IPS-NIHi7 (cell line): ENCODE measurements around the gene NXPH1.
"Not testable (repeated sequence)": the region's sequence is repeated elsewhere in the genome, so short reads cannot be mapped to it uniquely, and the experiment has no call there.

Experiments
- DNase-seq: peaks from one replicate; pipeline ENCODE4 v3.0.0; 2012; ENCODE audit warnings: mixed read lengths; ENCODE audit errors: extremely low spot score

NXPH1 gene

DNA sequence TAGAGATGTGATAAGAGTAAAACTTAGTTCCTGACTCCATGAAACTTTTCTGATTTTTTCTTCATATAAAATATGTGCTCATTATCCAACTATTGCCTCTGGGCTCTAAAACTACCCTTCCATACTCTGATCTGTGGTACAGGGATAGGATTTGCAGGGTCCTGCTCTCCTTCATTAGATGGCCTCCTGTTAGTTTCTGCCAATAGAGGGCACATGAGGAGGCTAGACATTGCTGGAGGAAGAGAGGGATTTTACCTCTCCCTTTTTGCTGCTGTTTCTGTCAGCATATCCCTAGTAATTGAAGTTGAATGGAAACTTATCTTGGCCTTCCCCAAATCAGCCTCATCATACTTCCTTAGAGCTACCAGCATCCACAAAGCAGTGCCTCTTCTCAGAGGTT is 269.4 kb downstream of the NXPH1 start:
- DNase-seq, result peak; percentile 34

DNA sequence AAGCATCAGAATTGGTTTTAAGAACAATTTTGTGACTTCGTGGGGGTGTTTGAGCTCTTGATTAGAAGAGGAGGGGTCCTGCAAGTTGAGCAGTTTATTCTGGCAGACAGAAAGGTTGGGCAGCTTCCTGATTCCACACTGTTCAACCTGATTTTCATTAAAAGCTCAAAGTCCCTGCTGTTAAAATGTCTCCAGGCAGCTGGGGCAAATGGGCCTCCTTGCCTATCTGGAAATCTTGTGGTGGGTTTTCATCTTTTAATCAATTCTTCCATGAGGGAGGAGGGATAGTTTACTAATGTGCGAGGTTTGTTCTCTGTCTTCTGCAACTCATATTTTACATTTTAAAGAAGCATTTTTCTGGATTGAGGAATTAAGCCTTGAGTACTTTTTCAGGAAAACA is 276.7 kb downstream of the NXPH1 start:
- no peak for DNase-seq

DNA sequence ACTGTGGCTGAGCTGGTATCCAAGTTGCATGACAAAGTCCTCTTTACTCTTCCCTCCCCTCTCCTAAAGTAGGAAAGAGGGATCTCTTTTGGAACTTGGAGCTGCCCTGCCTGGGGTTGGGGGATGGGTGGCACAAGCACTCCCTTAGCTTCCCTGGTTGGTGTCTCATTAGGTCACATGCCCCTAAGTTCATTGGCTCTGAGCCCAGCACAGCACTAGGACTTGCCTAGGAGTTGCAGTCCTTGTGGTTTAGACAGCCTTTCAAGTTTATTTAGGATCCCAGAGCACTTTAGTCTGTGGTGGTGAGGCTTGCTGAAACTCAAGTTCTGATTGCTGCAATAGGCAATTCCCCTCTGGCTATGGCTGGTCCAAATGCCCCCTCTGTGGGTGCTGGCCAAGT is 281.4 kb downstream of the NXPH1 start:
- DNase-seq, result no peak

DNA sequence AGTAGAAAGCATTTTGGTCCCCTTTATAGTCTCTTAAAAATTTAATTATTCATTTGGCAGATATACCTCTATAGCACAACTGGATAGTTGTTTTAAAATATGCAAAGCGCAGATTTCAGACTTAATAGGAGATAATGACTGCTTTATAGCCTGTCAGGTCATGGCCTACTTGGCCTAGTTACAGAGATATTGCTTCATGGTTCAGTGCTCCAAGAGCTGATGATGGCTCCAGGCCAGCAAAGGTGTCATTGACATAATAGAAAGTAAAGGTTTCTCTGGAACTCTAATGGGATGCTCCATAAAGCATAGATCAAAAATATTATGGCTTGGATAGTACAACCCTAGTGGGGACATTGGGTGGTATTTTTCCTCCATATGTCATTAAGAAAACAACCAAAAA is 285.7 kb downstream of the NXPH1 start:
- no peak for DNase-seq

DNA sequence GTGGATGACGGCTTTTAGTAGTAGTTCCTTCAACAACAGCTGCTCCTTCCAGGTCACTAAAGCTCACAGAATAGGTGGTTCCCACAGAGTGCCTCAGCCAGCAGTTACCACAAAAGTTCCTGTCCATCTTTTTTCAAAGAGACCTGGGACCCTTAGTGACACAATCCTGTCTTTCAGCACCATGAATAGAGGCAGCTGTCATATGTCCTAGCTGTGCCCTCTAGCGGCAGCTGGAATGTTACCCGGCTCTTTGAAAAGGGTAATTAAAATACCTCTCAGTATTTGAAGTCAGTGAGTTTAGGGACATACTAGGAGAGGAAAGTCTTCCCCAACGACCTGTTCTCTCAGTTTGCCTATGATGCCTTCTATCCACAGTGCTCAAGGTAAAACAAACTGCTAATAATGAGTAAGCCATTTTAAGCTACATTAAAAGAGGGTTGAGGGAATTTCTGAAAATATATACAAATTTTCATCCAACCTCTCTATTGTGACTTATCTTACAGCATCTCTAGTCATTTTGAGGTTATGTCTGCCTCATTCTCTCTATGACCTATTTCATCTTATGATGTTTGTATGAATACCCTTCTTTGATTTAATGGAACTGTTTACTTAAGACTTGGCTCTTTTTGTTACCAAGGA is 290.8 kb downstream of the NXPH1 start:
- DNase-seq, result peak; percentile 85

DNA sequence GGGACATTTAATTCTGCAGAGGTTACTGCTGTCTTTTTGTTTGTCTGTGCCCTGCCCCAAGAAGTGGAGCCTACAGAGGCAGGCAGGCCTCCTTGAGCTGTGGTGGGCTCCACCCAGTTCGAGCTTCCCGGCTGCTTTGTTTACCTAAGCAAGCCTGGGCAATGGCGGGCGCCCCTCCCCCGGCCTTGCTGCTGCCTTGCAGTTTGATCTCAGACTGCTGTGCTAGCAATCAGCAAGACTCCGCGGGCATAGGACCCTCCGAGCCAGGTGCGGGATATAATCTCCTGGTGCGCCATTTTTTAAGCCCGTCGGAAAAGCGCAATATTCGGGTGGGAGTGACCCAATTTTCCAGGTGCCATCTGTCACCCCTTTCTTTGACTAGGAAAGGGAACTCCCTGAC is 298.3 kb downstream of the NXPH1 start:
- DNase-seq, result not testable (repeated sequence)

DNA sequence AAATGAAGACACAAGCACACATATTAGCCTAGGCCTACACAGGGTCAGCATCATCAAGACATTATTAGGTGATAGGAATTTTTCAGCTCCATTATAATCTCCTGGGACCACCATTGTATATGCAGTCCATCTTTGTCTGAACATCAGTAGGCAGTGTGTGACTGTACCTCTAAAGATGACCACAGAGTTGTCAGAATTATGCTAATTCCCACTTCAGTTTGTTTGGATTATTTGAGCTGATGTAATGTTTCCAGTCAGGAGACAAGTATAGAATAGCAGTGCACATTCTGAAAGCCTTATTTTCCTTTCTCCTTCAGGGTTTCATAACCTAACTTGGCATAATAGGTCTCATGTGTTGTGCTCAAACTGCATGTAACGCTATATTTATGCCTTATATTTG is 306.4 kb downstream of the NXPH1 start:
- DNase-seq, result no peak

DNA sequence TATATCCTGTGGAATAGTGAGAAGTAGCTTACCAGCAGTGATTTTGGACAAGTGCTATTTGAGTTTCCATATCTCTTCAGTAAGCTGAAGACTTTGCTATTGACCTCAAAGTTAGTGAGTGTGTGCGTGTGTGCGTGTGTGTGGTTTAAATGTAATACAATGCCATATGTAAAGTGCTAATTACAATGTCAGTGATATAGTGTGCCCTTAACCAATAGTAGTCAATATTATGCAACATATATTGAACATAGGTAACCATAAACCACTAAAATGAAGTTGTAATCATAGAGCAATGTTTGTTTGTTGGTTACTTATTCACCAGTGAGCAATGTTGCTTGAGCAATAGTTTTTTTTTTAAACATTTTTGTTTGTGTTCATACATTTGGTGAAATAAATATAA is 309.4 kb downstream of the NXPH1 start:
- DNase-seq, result no peak

DNA sequence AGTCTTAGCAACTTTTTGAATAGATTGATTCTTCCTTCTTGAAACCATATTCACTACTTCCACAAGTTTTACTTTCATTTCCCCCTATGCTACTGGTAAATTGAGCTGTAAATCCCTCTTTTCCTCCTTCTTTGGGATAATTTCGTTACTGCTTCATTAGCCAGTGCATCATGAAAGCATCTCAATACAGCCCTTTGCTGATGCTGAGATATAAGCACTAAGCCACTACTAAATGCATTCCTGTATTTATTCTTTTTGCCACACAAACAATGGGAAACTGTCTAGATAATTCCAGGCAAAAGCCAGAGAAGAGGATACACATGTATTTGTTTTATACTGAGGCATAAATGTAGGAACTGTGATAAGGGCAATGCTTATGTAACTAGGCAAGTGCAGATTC is 313.9 kb downstream of the NXPH1 start:
- DNase-seq, result no peak

DNA sequence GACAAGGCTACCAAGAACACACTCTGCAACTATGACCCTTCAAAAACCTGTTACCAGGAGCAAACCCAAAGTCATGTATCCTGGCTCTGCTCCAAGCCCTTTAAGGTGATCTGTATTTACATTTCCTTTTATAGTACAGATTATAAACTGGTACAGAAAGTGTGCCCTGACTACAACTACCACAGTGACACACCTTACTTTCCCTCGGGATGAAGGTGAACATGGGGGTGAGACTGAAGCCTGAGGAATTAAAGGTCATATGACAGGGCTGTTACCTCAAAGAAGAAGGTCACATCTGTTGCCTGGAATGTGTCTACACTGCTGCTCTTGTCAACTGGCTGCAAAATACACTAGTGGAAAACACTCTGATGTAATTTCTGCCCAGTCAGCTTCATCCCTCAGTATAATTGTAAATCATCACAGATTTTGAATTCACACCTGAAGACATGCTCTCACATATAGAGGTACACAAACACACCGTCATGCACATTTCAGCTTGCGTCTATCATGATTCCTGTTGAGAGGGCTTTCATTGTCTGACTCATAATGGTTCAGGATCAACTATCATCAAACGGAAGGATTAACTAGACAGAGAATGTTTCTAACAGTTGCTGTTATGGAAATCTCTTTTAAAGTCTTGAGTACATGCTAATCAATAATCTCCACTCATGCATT is 318.3 kb downstream of the NXPH1 start:
- DNase-seq, result no peak

DNA sequence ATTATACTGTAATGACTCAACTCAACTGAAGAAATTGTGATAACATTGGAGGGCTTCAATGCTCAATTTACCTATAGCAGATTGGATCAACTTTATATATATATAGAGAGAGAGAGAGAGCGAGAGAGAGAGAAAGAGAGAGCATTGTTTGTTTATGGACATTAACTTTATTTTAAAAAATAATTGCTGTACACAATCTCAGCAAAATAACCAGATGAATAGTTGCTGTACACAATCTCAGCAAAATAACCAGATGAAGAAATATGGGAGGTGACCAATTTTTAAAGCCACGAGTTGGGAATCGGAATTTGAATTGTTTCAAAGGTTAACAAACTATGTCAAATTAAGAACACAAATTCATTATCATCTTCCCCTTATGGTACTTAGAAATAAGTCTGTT is 319.9 kb downstream of the NXPH1 start:
- no peak for DNase-seq

DNA sequence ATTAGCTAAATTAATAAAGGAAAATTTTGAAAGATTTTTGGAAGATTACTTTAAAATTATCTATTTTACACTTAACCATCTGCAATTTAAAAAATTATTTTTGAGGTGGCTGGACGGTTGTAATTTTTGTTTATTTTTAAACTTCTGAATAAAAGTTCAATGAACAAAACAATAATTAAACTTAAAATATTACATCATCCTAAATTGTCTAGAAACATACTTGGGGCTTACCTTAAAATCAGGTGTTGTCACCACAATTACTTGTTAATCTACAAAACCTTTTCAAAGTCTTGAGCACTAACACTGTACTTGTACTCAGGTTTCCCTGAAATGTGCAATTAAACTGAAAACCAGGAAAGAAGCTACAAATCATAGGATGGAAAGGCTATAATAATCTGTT is 328.3 kb downstream of the NXPH1 start:
- no peak for DNase-seq

DNA sequence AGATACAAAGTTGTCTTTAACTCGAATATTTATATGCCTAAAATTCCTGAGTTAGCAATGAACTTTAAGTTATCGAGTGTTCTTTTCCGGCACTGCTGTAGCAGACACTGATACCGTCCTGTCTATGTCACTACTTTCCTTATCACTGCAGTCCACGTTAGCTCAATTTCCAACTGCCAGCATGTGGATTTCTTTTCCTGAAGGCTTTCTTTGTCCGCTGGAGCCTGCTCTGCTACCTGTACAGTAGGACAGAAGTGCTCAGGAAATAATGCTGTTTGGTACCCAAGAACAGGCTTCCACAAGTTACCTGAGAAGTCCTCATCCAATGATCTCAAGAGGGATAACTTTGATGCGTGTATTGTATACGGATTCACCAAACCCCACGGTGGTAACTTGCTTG is 329.4 kb downstream of the NXPH1 start:
- DNase-seq, result no peak

DNA sequence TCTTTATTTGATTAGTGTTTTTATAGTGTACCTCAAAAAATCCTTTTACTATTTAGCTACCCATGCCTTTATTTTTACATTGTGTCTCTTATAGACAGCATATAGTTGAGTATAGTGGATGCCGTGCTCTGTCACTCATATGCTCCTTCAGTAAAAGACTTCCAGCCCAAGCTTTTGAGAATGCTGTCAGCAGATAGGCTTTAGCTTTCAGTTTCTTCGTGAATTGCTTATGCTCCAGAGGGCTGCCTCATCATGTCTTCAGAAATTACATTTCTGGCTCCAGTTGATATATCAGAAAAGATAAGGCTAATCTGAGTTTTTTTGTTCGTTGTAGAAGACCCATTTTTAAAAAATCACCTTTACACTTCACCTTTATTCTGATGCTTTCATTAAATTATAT is 332.0 kb downstream of the NXPH1 start:
- no peak for DNase-seq

DNA sequence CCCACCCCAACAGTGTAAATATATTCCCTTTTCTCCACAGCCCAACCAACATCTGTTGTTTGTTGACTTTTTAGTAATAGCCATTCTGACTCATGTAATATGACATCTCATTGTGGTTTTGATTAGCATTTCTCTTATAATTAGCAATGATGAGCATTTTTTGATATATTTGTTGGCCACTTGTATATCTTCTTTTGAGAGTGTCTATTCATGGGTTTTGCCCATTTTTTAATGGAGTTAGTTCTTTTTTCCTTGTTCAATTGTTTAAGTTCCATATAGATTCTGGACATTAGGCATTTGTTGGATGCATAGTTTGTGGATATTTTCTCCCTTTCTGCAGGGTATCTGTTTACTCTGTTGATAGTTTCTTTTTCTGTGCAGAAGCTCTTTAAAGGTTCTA is 340.1 kb downstream of the NXPH1 start:
- DNase-seq, result no peak

DNA sequence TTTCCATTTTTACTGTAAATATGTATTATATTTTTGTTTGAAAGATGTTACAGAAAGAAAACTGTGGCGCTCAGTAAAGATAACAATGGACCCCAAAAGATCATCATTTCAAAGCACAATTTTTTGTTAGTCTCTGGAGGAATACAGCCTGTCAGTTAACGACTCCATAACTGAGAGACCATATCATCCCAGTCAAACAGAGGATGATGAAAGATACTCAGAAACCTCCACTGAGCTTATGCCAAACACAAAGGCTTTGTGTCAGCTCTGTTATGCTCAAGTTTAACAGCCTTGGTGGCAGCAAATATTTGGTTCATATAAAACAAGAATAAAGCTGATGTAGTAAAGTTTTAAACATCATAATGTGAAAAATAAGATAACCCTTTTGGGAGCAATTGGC is 345.1 kb downstream of the NXPH1 start:
- DNase-seq, result no peak

DNA sequence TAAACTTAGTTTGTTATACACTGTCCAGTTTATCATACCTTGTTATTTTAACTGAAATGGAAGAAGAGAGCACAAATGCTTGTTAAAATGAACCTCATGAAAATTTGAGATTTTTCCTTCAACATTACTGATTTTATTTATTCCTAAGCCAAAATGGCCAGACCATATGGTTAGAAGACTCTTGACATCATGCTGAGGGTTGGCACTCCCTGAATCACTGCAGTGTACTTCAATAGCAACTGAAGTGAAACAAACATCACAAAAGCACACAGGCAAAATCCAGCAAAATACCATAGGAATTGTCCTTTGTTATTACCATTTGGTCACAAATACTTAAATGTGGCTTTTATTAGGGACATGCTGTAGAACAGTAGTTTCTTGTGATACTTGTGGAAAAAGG is 347.8 kb downstream of the NXPH1 start:
- no peak for DNase-seq

DNA sequence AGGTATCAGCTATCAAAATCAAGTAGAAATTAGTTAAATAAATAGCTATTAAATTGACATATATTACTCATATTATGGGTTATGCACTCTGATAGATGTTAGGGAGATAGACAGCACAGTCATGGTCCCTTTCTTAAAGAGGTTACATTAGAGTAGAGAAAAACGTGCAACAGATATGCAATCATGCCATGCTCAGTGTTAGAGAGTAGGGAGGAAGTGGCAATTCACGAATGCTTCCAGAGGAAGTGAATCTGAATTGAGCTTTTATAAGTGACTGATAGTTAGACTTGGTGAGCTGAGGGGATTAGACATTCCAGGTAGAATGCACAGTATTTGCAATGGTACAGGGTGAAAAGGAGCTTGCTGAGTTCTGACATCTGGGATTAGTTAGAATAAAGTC is 349.8 kb downstream of the NXPH1 start:
- DNase-seq, result no peak

DNA sequence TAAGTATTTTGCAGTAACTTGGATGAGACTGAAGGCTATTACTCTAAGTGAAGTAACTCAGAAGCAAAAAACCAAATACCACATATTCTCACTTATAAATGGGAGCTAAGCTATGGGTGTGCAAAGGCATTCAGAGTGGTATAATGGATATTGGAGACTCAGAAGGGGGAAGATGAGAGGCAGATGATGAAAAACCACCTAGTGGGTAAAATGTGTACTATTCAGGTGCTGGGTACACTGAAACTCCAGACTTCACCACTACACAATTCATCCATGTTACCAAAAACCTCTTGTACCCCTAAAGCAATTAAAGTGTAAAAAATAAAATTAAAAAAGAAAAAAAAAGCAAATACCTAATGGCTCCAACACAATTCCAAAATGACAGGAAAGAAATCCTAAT is 351.7 kb downstream of the NXPH1 start:
- DNase-seq, result no peak

DNA sequence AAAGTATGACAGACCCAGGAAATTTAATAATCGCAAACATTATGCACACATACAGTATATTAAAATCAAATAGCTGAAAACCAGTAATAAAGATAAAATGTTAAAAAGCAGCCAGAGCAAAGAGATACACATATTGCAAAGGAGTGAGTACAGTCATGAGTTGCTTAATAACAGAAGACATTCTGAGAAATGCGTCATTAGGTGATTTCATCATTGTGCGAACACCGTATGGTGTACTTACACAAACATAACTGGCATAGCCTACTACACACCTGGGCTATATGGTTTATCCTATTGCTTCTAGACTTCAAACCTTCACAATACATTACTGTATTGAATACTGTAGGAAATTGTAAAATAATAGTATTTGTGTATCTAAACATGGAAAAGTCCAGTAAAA is 367.6 kb downstream of the NXPH1 start:
- DNase-seq, result no peak
